ENCODE data around the gene MYL3.

Gene MYL3

GRCh38 chr3:46906471-46907058 lies 43.3 kb upstream of the MYL3 start:
- H3K9ac ChIP-seq (ENCODE audit: low read depth in 1 of 2, low read length in 2 of 2) = no peak overlapping the region
- peaks cover 4 to 10% of the 10 kb centered on the region in 2 donors for H3K4me1 ChIP-seq (ENCODE audit: control insufficient read depth in 1 of 2, insufficient read depth in 2 of 2, low read length in 2 of 2)
- no peaks in the 10 kb centered on the region for H3K36me3 ChIP-seq (ENCODE audit: control insufficient read depth in 1 of 2, insufficient read depth in 2 of 2, low read length in 2 of 2)
- no peaks in the 10 kb centered on the region for H3K9me3 ChIP-seq (ENCODE audit: control insufficient read depth in 1 of 2, low read length in 2 of 2)
- no peak overlapping the region for H3K4me3 ChIP-seq (ENCODE audit: low read depth in 1 of 2, low read length in 2 of 2)
- H3K27ac ChIP-seq (ENCODE audit: low read depth, low read length) = no peak overlapping the region
- peaks cover 0 to 11% of the 10 kb centered on the region in 2 donors for H3K27me3 ChIP-seq (ENCODE audit: control insufficient read depth in 1 of 2, insufficient read depth in 2 of 2, low read length in 2 of 2)

GRCh38 chr3:46905661-46906451 lies 42.6 kb upstream of the MYL3 start:
- Histone ChIP-seq H3K27me3 (ENCODE audit: control insufficient read depth in 1 of 2, insufficient read depth in 2 of 2, low read length in 2 of 2) (peaks cover 0 to 11% of the 10 kb centered on the region in 2 donors), H3K9me3 (ENCODE audit: control insufficient read depth in 1 of 2, low read length in 2 of 2) (no peaks in the 10 kb centered on the region), H3K36me3 (ENCODE audit: control insufficient read depth in 1 of 2, insufficient read depth in 2 of 2, low read length in 2 of 2) (no peaks in the 10 kb centered on the region), H3K9ac (ENCODE audit: low read depth in 1 of 2, low read length in 2 of 2) (no peak overlapping the region), H3K4me1 (ENCODE audit: control insufficient read depth in 1 of 2, insufficient read depth in 2 of 2, low read length in 2 of 2) (peaks cover 4 to 10% of the 10 kb centered on the region in 2 donors), H3K27ac (ENCODE audit: low read depth, low read length) (no peak overlapping the region), H3K4me3 (ENCODE audit: low read depth in 1 of 2, low read length in 2 of 2) (no peak overlapping the region)

- no peaks in the 10 kb centered on the region for H3K36me3 ChIP-seq (ENCODE audit: control insufficient read depth in 1 of 2, insufficient read depth in 2 of 2, low read length in 2 of 2)
- H3K27me3 ChIP-seq (ENCODE audit: control insufficient read depth in 1 of 2, insufficient read depth in 2 of 2, low read length in 2 of 2) = peaks cover 0 to 11% of the 10 kb centered on the region in 2 donors
- no peak overlapping the region for H3K4me3 ChIP-seq (ENCODE audit: low read depth in 1 of 2, low read length in 2 of 2)
- H3K9me3 ChIP-seq (ENCODE audit: control insufficient read depth in 1 of 2, low read length in 2 of 2) = no peaks in the 10 kb centered on the region
- H3K4me1 ChIP-seq (ENCODE audit: control insufficient read depth in 1 of 2, insufficient read depth in 2 of 2, low read length in 2 of 2) = peaks cover 4 to 10% of the 10 kb centered on the region in 2 donors
- no peak overlapping the region for H3K9ac ChIP-seq (ENCODE audit: low read depth in 1 of 2, low read length in 2 of 2)
- no peak overlapping the region for H3K27ac ChIP-seq (ENCODE audit: low read depth, low read length)
These were observed 41.9 kb upstream of the MYL3 start for GRCh38 chr3:46905213-46905560.

GRCh38 chr3:46904303-46905212 lies 41.3 kb upstream of the MYL3 start:
- Histone ChIP-seq H3K27me3 (ENCODE audit: control insufficient read depth in 1 of 2, insufficient read depth in 2 of 2, low read length in 2 of 2) (peaks cover 0 to 17% of the 10 kb centered on the region in 2 donors), H3K9ac (ENCODE audit: low read depth in 1 of 2, low read length in 2 of 2) (no peak overlapping the region), H3K4me1 (ENCODE audit: control insufficient read depth in 1 of 2, insufficient read depth in 2 of 2, low read length in 2 of 2) (peaks cover 4 to 6% of the 10 kb centered on the region in 2 donors), H3K27ac (ENCODE audit: low read depth, low read length) (no peak overlapping the region), H3K9me3 (ENCODE audit: control insufficient read depth in 1 of 2, low read length in 2 of 2) (no peaks in the 10 kb centered on the region), H3K36me3 (ENCODE audit: control insufficient read depth in 1 of 2, insufficient read depth in 2 of 2, low read length in 2 of 2) (no peaks in the 10 kb centered on the region), H3K4me3 (ENCODE audit: low read depth in 1 of 2, low read length in 2 of 2) (no peak overlapping the region)

GRCh38 chr3:46903341-46904302 lies 40.4 kb upstream of the MYL3 start:
- H3K9me3 ChIP-seq (ENCODE audit: control insufficient read depth in 1 of 2, low read length in 2 of 2) = no peaks in the 10 kb centered on the region
- H3K9ac ChIP-seq (ENCODE audit: low read depth in 1 of 2, low read length in 2 of 2) = no peak overlapping the region
- no peak overlapping the region for H3K27ac ChIP-seq (ENCODE audit: low read depth, low read length)
- peaks cover 0 to 14% of the 10 kb centered on the region in 2 donors for H3K27me3 ChIP-seq (ENCODE audit: control insufficient read depth in 1 of 2, insufficient read depth in 2 of 2, low read length in 2 of 2)
- no peak overlapping the region for H3K4me3 ChIP-seq (ENCODE audit: low read depth in 1 of 2, low read length in 2 of 2)
- no peaks in the 10 kb centered on the region for H3K36me3 ChIP-seq (ENCODE audit: control insufficient read depth in 1 of 2, insufficient read depth in 2 of 2, low read length in 2 of 2)
- no peaks in the 10 kb centered on the region for H3K4me1 ChIP-seq (ENCODE audit: control insufficient read depth in 1 of 2, insufficient read depth in 2 of 2, low read length in 2 of 2)

- Histone ChIP-seq H3K9me3 (ENCODE audit: control insufficient read depth in 1 of 2, low read length in 2 of 2) (no peaks in the 10 kb centered on the region), H3K9ac (ENCODE audit: low read depth in 1 of 2, low read length in 2 of 2) (no peak overlapping the region), H3K4me1 (ENCODE audit: control insufficient read depth in 1 of 2, insufficient read depth in 2 of 2, low read length in 2 of 2) (peaks cover 0 to 3% of the 10 kb centered on the region in 2 donors), H3K36me3 (ENCODE audit: control insufficient read depth in 1 of 2, insufficient read depth in 2 of 2, low read length in 2 of 2) (no peaks in the 10 kb centered on the region), H3K4me3 (ENCODE audit: low read depth in 1 of 2, low read length in 2 of 2) (no peak overlapping the region), H3K27ac (ENCODE audit: low read depth, low read length) (no peak overlapping the region), H3K27me3 (ENCODE audit: control insufficient read depth in 1 of 2, insufficient read depth in 2 of 2, low read length in 2 of 2) (peaks cover 5 to 12% of the 10 kb centered on the region in 2 donors)
These were observed 39.0 kb upstream of the MYL3 start for GRCh38 chr3:46902188-46902631.

- Histone ChIP-seq H3K9me3 (ENCODE audit: control insufficient read depth in 1 of 2, low read length in 2 of 2) (no peaks in the 10 kb centered on the region), H3K9ac (ENCODE audit: low read depth in 1 of 2, low read length in 2 of 2) (no peak overlapping the region), H3K27ac (ENCODE audit: low read depth, low read length) (no peak overlapping the region), H3K27me3 (ENCODE audit: control insufficient read depth in 1 of 2, insufficient read depth in 2 of 2, low read length in 2 of 2) (peaks cover 5 to 8% of the 10 kb centered on the region in 2 donors), H3K4me3 (ENCODE audit: low read depth in 1 of 2, low read length in 2 of 2) (no peak overlapping the region), H3K4me1 (ENCODE audit: control insufficient read depth in 1 of 2, insufficient read depth in 2 of 2, low read length in 2 of 2) (peaks cover 0 to 3% of the 10 kb centered on the region in 2 donors), H3K36me3 (ENCODE audit: control insufficient read depth in 1 of 2, insufficient read depth in 2 of 2, low read length in 2 of 2) (no peaks in the 10 kb centered on the region)
These were observed 38.4 kb upstream of the MYL3 start for GRCh38 chr3:46901591-46902187.

GRCh38 chr3:46901061-46901460 lies 37.8 kb upstream of the MYL3 start:
- Histone ChIP-seq H3K27ac (ENCODE audit: low read depth, low read length) (no peak overlapping the region), H3K36me3 (ENCODE audit: control insufficient read depth in 1 of 2, insufficient read depth in 2 of 2, low read length in 2 of 2) (no peaks in the 10 kb centered on the region), H3K4me1 (ENCODE audit: control insufficient read depth in 1 of 2, insufficient read depth in 2 of 2, low read length in 2 of 2) (peaks cover 0 to 3% of the 10 kb centered on the region in 2 donors), H3K4me3 (ENCODE audit: low read depth in 1 of 2, low read length in 2 of 2) (no peak overlapping the region), H3K9me3 (ENCODE audit: control insufficient read depth in 1 of 2, low read length in 2 of 2) (no peaks in the 10 kb centered on the region), H3K27me3 (ENCODE audit: control insufficient read depth in 1 of 2, insufficient read depth in 2 of 2, low read length in 2 of 2) (peaks cover 5 to 7% of the 10 kb centered on the region in 2 donors), H3K9ac (ENCODE audit: low read depth in 1 of 2, low read length in 2 of 2) (no peak overlapping the region)

GRCh38 chr3:46900356-46900755 lies 37.1 kb upstream of the MYL3 start:
- no peak overlapping the region for H3K4me3 ChIP-seq (ENCODE audit: low read depth in 1 of 2, low read length in 2 of 2)
- no peak overlapping the region for H3K27ac ChIP-seq (ENCODE audit: low read depth, low read length)
- H3K27me3 ChIP-seq (ENCODE audit: control insufficient read depth in 1 of 2, insufficient read depth in 2 of 2, low read length in 2 of 2) = peaks cover 5 to 6% of the 10 kb centered on the region in 2 donors
- H3K36me3 ChIP-seq (ENCODE audit: control insufficient read depth in 1 of 2, insufficient read depth in 2 of 2, low read length in 2 of 2) = no peaks in the 10 kb centered on the region
- no peak overlapping the region for H3K9ac ChIP-seq (ENCODE audit: low read depth in 1 of 2, low read length in 2 of 2)
- peaks cover 0 to 3% of the 10 kb centered on the region in 2 donors for H3K4me1 ChIP-seq (ENCODE audit: control insufficient read depth in 1 of 2, insufficient read depth in 2 of 2, low read length in 2 of 2)
- no peaks in the 10 kb centered on the region for H3K9me3 ChIP-seq (ENCODE audit: control insufficient read depth in 1 of 2, low read length in 2 of 2)
